Measurements from ENCODE around the gene BMERB1.
"Not testable (repeated sequence)": the region's sequence is repeated elsewhere in the genome, so short reads cannot be mapped to it uniquely, and the experiment has no call there.

Gene BMERB1

GRCh38 chr16:15434425-15435215, at the start of gene BMERB1:
Gene BMERB1, plus strand, starts transcription at chr16:15434588. Its CDS starts 66 bp downstream, at chr16:15434654.
- peak in 13 of 14 donors; percentile 26 to 92 (median 79) for DNase-seq

- DNase-seq, result not testable (repeated sequence)
Measured at GRCh38 chr16:15388060-15388459, 46.3 kb upstream of the BMERB1 start.

GRCh38 chr16:15389916-15390315, 44.5 kb upstream of the BMERB1 start:
- DNase-seq, result not testable (repeated sequence)

GRCh38 chr16:15393025-15393424, 41.4 kb upstream of the BMERB1 start:
- not testable (repeated sequence) for DNase-seq

- peak in 9 of 14 donors; percentile 2 to 65 (median 38) for DNase-seq
Measured at GRCh38 chr16:15395631-15396508, 38.5 kb upstream of the BMERB1 start, which contains the start of gene MPV17L. Gene MPV17L, plus strand, starts transcription at chr16:15395754. Its CDS starts 144 bp downstream, at chr16:15395898.

- not testable (repeated sequence) for DNase-seq
Measured at GRCh38 chr16:15396509-15396829, 37.9 kb upstream of the BMERB1 start.

- DNase-seq, result no peak
Measured at GRCh38 chr16:15396948-15397594, 37.3 kb upstream of the BMERB1 start.

- no peak for DNase-seq
Measured at GRCh38 chr16:15398618-15399316, 35.6 kb upstream of the BMERB1 start.

- DNase-seq, result no peak
Measured at GRCh38 chr16:15399317-15399716, 35.1 kb upstream of the BMERB1 start.

GRCh38 chr16:15400314-15400713, 34.1 kb upstream of the BMERB1 start:
- DNase-seq, result not testable (repeated sequence)

- no peak for DNase-seq
Measured at GRCh38 chr16:15401972-15402371, 32.4 kb upstream of the BMERB1 start.

GRCh38 chr16:15403392-15403995, 30.9 kb upstream of the BMERB1 start:
- no peak for DNase-seq

GRCh38 chr16:15404091-15404490, 30.3 kb upstream of the BMERB1 start:
- DNase-seq, result not testable (repeated sequence)

GRCh38 chr16:15404792-15405191, 29.6 kb upstream of the BMERB1 start:
- no peak for DNase-seq

- DNase-seq, result not testable (repeated sequence)
Measured at GRCh38 chr16:15407756-15408155, 26.6 kb upstream of the BMERB1 start.

- DNase-seq, result not testable (repeated sequence)
Measured at GRCh38 chr16:15409476-15409875, 24.9 kb upstream of the BMERB1 start.

GRCh38 chr16:15415511-15415985, 18.8 kb upstream of the BMERB1 start:
- DNase-seq, result no peak

- no peak for DNase-seq
Measured at GRCh38 chr16:15417197-15417596, 17.2 kb upstream of the BMERB1 start.

GRCh38 chr16:15418206-15418605, 16.2 kb upstream of the BMERB1 start:
- no peak for DNase-seq

- not testable (repeated sequence) for DNase-seq
Measured at GRCh38 chr16:15421696-15422095, 12.7 kb upstream of the BMERB1 start.

GRCh38 chr16:15422222-15422621, 12.2 kb upstream of the BMERB1 start:
- no peak for DNase-seq

- DNase-seq, result no peak
Measured at GRCh38 chr16:15425861-15426260, 8.5 kb upstream of the BMERB1 start.
